HL-60/S4 treated with retinoic acid at 250 ng/mL for 4 days and 3 days (cell line): ENCODE data around the gene AHR.
"Not testable (repeated sequence)": the region's sequence is repeated elsewhere in the genome, so short reads cannot be mapped to it uniquely, and the experiment has no call there.

Experiments
- in situ Hi-C: fragments of 300-500 bp; cut with MboI; formaldehyde crosslinking; loops from 2 replicates; pipeline ENCODE4 v1.7.0; 2022; ENCODE audit warnings: low sequenced_read_pairs

The AHR gene

DNA sequence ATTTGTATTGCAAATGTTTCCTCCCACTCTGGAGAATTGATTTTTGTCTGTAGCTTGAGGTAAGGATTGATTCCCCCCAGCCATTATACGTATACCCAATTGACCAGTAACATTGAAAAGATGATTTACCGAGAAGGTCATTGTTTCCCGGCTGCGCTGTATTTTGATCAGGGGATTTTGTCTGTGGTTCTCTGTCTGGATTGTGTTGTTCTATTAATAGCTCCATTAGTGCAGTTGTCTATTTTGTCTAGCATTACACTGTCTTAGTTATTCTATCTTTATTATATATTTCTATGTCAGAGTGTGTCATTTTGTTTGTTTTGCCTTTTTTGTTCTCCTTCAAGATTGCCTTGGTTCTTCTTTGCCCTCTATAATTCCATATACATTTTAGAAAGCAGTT, 37.7 kb downstream of the AHR start:
- in situ Hi-C loops: no loop called here

- in situ Hi-C loops: no loop called here
Observed at GRCh38 chr7:17339139-17339538, 40.7 kb downstream of the AHR start.

DNA sequence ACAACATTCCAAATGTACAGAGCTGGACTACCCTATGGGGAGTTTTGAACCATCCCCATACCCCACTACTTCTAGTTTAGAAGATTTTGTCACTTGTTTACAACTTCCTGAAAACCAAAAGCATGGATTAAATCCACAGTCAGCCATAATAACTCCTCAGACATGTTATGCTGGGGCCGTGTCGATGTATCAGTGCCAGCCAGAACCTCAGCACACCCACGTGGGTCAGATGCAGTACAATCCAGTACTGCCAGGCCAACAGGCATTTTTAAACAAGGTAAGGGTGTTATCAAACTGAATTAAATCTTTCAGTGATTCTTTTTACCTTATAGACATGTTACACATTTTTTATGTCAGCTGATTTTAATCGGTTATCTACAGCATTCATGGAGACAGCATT, 41.5 kb downstream of the AHR start:
- in situ Hi-C loops: no loop called here

- in situ Hi-C loops: no loop called here
Observed at GRCh38 chr7:17340655-17341054, 42.2 kb downstream of the AHR start.

DNA sequence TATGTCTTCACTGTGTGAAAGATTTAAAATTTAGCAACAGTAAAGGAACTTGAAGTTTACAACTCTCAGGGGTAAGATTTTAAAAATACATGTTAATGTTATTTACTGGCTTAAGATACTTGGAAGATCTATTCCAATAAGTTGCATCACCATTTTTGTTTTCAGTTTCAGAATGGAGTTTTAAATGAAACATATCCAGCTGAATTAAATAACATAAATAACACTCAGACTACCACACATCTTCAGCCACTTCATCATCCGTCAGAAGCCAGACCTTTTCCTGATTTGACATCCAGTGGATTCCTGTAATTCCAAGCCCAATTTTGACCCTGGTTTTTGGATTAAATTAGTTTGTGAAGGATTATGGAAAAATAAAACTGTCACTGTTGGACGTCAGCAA, 44.3 kb downstream of the AHR start:
- in situ Hi-C loops: no loop called here

GRCh38 chr7:17347401-17347800, 48.9 kb downstream of the AHR start:
- in situ Hi-C loops: no loop called here

DNA sequence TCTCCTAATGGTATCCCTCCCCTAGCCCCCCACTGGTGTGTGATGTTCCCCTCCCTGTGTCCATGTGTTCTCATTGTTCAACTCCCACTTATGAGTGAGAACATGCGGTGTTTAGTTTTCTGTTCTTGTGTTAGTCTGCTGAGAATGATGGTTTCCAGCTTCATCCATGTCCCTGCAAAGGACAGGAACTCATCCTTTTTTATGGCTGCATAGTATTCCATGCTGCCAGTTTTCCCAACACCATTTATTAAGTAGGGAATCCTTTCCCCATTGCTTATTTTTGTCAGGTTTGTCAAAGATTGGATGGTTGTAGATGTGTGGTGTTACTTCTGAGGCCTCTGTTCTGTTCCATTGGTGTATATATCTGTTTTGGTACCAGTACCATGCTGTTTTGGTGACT, 50.5 kb downstream of the AHR start:
- in situ Hi-C loops: not testable (repeated sequence)

GRCh38 chr7:17350321-17350720, 51.9 kb downstream of the AHR start:
- in situ Hi-C loops: not testable (repeated sequence)

DNA sequence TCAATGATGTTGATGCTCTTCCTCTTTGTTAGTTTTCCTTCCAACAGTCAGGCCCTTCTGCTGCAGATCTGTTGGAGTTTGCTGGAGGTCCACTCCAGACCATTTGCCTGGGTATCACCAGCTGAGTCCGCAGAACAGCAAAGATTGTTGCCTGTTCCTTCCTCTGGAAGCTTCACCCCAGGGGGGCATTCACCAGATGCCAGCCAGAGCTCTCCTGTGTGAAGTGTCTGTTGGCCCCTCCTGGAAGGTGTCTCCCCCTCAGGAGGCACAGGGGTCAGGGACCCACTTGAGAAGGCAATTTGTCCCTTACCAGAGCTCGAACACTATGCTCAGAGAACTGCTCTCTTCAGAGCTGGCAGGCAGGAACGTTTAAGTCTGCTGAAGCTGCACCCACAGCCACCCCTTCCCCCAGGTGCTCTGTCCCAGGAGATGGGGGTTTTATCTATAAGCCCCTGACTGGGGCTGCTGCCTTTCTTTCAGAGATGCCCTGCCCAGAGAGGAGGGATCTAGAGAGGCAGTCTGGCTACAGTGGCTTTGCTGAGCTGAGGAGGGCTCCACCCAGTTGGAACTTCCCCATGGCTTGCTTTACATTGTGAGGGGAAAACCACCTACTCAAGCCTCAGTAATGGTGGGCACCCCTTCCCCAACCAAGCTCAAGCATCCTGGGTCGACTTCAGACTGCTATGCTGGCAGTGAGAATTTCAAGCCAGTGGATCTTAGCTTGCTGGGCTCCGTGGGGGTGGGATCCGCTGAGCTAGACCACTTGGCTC, 55.4 kb downstream of the AHR start:
- in situ Hi-C loops: not testable (repeated sequence)

- in situ Hi-C loops: no loop called here
Observed at GRCh38 chr7:17354473-17354872, 56.0 kb downstream of the AHR start.

DNA sequence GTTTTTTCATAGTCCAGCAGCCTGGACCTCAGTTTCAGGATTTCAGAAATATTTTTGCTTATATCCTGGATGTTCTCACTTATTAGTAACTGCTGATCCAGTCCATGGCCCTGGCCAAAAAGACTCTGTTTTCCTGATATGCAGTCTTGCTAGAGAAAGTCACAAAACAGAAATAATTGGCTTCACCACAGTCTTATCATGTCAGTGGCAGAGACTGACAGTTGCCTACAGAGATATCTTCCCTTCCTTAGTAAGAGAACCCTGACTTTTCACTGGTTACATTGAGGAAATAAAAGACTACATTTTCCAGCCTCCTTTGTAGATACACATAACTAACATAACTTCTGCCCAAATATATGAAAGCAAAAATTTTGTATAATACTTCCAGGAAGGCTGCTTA, 56.6 kb downstream of the AHR start:
- in situ Hi-C loops: no loop called here

- in situ Hi-C loops: no loop called here
Observed at GRCh38 chr7:17357952-17358351, 59.5 kb downstream of the AHR start.

- in situ Hi-C loops: no loop called here
Observed at GRCh38 chr7:17359610-17360009, 61.2 kb downstream of the AHR start.

GRCh38 chr7:17362439-17363105, 64.1 kb downstream of the AHR start:
- in situ Hi-C loops: no loop called here

DNA sequence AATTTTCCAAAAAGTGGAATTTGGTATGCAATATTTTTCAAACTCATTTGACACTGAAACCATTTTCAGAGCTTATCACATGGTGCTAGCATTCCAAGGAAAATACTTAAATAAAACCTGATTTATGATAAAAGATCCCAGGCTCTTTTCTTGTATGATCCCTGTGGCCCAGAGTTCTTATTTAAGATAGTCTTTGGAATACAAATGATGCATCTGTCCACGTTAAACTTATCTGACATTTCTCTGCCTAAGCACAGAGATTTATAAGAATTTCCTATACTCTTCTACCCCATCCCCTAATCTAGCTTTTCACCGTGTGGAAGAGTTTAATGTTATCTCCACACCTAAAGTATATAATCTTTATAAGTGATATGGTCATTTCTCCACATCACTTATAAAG, 66.2 kb downstream of the AHR start:
- in situ Hi-C loops: no loop called here

DNA sequence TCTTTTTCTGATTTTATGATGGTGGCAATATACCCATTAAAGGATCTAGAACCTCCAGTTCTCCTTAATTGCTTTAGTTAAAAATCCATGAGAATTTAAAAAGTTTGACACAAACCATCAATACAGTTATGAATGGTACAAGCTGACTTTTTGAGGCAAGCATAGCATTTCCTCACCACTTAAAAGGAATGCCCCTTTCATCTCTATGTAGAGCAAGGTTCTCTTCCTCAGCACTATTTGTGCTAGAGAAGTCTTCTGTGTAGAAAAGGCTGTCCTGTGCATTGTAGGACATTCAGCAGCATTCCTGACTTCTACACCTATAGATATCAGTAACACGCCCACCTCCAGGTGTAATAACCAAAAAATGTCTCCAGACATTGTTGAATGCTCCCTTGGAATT, 67.3 kb downstream of the AHR start:
- in situ Hi-C loops: no loop called here

DNA sequence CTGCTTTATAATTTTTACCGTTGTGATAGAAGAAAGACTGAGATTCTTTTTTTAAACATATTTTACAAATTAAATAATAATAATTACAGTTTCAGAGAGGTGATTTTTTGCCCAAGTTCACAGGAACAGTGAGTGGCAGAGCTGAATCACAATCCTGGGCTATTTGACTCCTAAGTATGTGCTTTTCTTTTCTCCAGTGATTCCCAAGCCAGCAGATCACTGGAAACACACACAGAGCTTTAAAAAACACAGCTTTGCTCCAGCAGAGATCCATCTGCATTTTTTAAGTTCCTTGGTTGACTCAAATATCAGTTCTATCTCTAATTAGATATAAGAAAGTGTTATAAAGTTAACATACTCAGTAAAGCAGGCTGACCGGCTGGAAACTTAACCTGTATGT, 69.0 kb downstream of the AHR start:
- in situ Hi-C loops: no loop called here

DNA sequence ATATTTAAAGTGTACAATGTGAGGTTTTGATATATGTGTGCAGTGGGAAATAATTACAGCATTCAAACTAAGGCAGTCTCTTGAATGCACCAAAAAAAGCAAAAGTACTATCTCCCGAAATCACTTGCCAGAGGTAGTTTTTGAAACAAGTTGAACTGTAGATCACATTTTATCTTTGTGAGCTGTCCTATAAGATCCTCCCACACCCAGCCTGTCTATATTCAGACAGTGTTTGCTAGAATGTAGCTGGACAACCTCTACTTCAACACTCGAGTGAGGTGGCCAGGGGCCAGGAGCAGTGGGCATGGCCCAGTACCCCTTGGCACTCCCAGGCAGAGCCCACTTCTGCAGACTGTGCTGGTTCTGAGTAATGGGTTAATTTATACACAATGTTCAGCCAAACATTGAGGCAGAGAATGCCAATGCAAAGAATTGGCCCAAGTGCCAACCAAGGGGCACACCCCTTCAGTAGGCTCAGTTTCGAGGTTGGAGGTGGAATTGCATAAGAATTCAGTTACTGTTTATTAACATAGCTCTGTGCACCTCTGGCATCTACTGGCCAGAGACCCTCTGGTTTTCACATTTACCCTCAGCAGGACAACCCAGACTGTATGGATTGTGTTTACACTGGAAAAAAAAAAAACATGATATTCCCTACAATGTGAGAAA, 70.5 kb downstream of the AHR start:
- in situ Hi-C loops: no loop called here

DNA sequence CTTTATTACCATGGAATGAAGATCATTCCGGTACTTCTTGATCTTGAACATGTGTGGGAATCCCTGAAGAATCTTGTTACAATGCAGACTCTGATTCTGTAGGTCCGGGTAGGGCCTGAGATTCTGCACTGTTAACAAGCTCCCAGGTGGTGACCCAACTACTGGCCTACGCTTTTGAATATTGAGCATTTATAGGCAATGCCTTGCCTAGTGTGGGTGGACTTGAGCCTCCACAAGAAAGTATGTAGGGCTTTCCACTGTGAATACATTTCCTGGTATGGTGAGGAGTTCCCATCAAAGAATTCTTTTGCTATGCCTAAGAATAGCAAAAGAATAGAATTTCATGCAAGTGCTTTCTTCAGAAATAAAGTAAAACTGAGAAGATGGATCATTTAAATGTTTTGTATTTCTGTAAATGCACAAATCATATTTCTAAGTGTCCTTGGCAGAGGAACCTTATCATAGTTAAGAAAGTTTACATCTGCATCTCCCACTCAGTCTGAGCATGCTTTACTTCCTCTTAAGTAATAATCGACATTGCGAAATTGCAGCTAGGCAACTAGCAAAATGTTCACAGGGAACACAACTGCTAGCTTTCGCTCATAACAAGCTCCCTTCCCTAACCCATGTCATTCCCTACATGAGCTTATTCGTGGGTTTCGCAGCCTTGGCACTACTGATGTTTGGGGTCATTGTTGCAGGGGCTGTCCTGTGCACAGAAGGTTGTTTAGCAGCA, 71.4 kb downstream of the AHR start:
- in situ Hi-C loops: no loop called here

GRCh38 chr7:17370901-17371585, 72.6 kb downstream of the AHR start:
- in situ Hi-C loops: no loop called here
